CD4-positive, alpha-beta T cell (primary cell): Measurements from ENCODE around the gene ELAPOR1. TPM values are rescaled to one million over a fixed set of nuclear protein-coding genes. Genes with fewer than 3 reads are reported as not detected.

Experiments used
- ATAC-seq: fragments of 200-7000 bp; cut with Tn5 transposase; one replicate; pipeline ENCODE4 v1.10.0; 2022; ENCODE audit warnings: mild to moderate bottlenecking; ENCODE audit not compliant: poor library complexity
- CTCF ChIA-PET: fragments of 350-600 bp; sonication (Branson Sonifier 250); formaldehyde crosslinking; loops from one replicate; lab custom pipeline; 2021; ENCODE audit warnings: antibody characterized with exemption, inconsistent platforms; lab: Charles Lee
- POLR2A ChIA-PET: fragments of 350-600 bp; sonication (Branson Sonifier 250); formaldehyde crosslinking; loops from one replicate; lab custom pipeline; 2021; ENCODE audit warnings: antibody characterized with exemption, inconsistent platforms; lab: Charles Lee
- DNase-seq, 14 experiments: peaks; one replicate each; pipeline ENCODE4 v3.0.0-alpha.2; 2013 to 2020; ENCODE audit warnings: mixed read lengths in 2 of 14
- H3K27ac ChIP-seq, 2 donors: one replicate each; pipeline versions ENCODE4 v1.5.1 to v1.7.0; 2013; ENCODE audit warnings: low read length in 2 of 2, low read depth in 1 of 2, mild to moderate bottlenecking in 1 of 2
- H3K27me3 ChIP-seq, 2 experiments: 1 replicate in 1 of 2; 2 replicates in 1 of 2; pipeline versions ENCODE4 v1.6.1 to v1.7.0; 2013; ENCODE audit warnings: low read length in 2 of 2, control low read depth in 1 of 2, mild to moderate bottlenecking in 1 of 2, moderate library complexity in 1 of 2; ENCODE audit not compliant: insufficient read depth in 2 of 2, control insufficient read depth in 1 of 2
- H3K36me3 ChIP-seq: one replicate; pipeline ENCODE4 v1.6.1; 2013; ENCODE audit warnings: low read length, control low read depth; ENCODE audit not compliant: insufficient read depth
- H3K4me1 ChIP-seq: one replicate; pipeline ENCODE4 v1.6.1; 2013; ENCODE audit warnings: low read length, control low read depth; ENCODE audit not compliant: insufficient read depth
- H3K4me3 ChIP-seq: one replicate; pipeline ENCODE4 v1.5.1; 2013; ENCODE audit warnings: mild to moderate bottlenecking, low read length, moderate library complexity
- H3K9me3 ChIP-seq, 2 experiments: 1 replicate in 1 of 2; 2 replicates in 1 of 2; pipeline versions ENCODE4 v1.6.1 to v1.7.0; 2013; ENCODE audit warnings: low read length in 2 of 2, mild to moderate bottlenecking in 2 of 2, control low read depth in 1 of 2, moderate library complexity in 1 of 2; ENCODE audit not compliant: control insufficient read depth in 1 of 2, insufficient read depth in 1 of 2
- H3K27ac Mint-ChIP-seq: one replicate; pipeline ENCODE4 v1.8.0; 2020; ENCODE audit warnings: mixed read lengths
- H3K27me3 Mint-ChIP-seq: one replicate; pipeline ENCODE4 v1.8.0; 2021; ENCODE audit warnings: mixed read lengths
- H3K36me3 Mint-ChIP-seq: one replicate; pipeline ENCODE4 v1.8.0; 2021; ENCODE audit warnings: low read depth, mixed read lengths
- H3K4me1 Mint-ChIP-seq: one replicate; pipeline ENCODE4 v1.8.0; 2021; ENCODE audit warnings: low read depth, mixed read lengths
- H3K4me3 Mint-ChIP-seq: one replicate; pipeline ENCODE4 v1.8.0; 2020; ENCODE audit warnings: mild to moderate bottlenecking, mixed read lengths
- H3K9me3 Mint-ChIP-seq: one replicate; pipeline ENCODE4 v1.8.0; 2020; ENCODE audit warnings: mixed read lengths
- intact Hi-C, 2 experiments: fragments of 100-400 bp; cut with DNase I in 1 of 2; cut with micrococcal nuclease in 1 of 2; formaldehyde crosslinking; loops; one replicate each; pipeline versions ENCODE4 v1.15.1 to v1.9.0; 2023 to 2025; cut with DNase I, micrococcal nuclease
- total RNA-seq, 174 experiments: library from RNA in 2 of 174; stranded (reverse) in 2 of 174; gene quantifications; one replicate each; pipeline ENCODE4 v1.2.3 and lab custom pipeline; 2021 to 2026
- TF ChIP-seq, protein P1 (sequence below): fragments of 200-600 bp; IDR thresholded peaks from one replicate; pipeline ENCODE4 v1.8.0; 2022; ENCODE audit warnings: antibody characterized with exemption, mild to moderate bottlenecking

Gene ELAPOR1
- total RNA-seq, 2 experiments from 2014 or later: 14.2 to 16.1 TPM

- peaks cover 44% of the 10 kb centered on the region for H3K4me1 Mint-ChIP-seq
- Histone ChIP-seq H3K27me3 (no peaks in the 10 kb centered on the region), H3K4me1 (peaks cover 27% of the 10 kb centered on the region), H3K4me3 (peak within 1 kb of the TSS; percentile 98), H3K27ac (peak within 1 kb of the TSS; percentile 84 to 98), H3K9me3 (peaks cover 0 to 14% of the 10 kb centered on the region in 2 experiments), H3K36me3 (peaks cover 23% of the 10 kb centered on the region)
- TF ChIP-seq, protein P1, sequence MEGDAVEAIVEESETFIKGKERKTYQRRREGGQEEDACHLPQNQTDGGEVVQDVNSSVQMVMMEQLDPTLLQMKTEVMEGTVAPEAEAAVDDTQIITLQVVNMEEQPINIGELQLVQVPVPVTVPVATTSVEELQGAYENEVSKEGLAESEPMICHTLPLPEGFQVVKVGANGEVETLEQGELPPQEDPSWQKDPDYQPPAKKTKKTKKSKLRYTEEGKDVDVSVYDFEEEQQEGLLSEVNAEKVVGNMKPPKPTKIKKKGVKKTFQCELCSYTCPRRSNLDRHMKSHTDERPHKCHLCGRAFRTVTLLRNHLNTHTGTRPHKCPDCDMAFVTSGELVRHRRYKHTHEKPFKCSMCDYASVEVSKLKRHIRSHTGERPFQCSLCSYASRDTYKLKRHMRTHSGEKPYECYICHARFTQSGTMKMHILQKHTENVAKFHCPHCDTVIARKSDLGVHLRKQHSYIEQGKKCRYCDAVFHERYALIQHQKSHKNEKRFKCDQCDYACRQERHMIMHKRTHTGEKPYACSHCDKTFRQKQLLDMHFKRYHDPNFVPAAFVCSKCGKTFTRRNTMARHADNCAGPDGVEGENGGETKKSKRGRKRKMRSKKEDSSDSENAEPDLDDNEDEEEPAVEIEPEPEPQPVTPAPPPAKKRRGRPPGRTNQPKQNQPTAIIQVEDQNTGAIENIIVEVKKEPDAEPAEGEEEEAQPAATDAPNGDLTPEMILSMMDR: no peak
- peaks cover 46% of the 10 kb centered on the region for H3K36me3 Mint-ChIP-seq
- H3K9me3 Mint-ChIP-seq: no peaks in the 10 kb centered on the region
- intact Hi-C loops: loop anchor here (1.0 to 5.0 kb wide), 7 partner anchors 10 to 337 kb away; partner anchors contain the start of genes TAF13 (in 2 of the 2), WDR47 (in 2 of the 2), CLCC1 (in 1 of the 2) and PSMA5 (in 1 of the 2)
- peak within 1 kb of the TSS; percentile 94 for H3K27ac Mint-ChIP-seq
- H3K27me3 Mint-ChIP-seq: no peaks in the 10 kb centered on the region
- peak; percentile 76 to 94 (median 82) for DNase-seq
- H3K4me3 Mint-ChIP-seq: peak within 1 kb of the TSS; percentile 97
- ChIA-PET CTCF (interaction anchor here (2.3 to 4.2 kb wide), 3 partner anchors 10 to 23 kb away, joined by 6 to 32 read pairs (median 26); partner anchors contain the start of genes ELAPOR1 and TAF13), POLR2A (interaction anchor here (0.6 to 4.6 kb wide), 20 partner anchors 8 to 944 kb away, joined by 3 to 112 read pairs (median 6); partner anchors contain the start of genes ATXN7L2, CLCC1, ELAPOR1 and HENMT1)
- ATAC-seq: peak; percentile 86
These were observed 23.5 kb upstream of the ELAPOR1 start, which contains the start of gene TMEM167B for GRCh38 chr1:109090196-109091077. Gene TMEM167B, plus strand, starts transcription at chr1:109090764. Its CDS starts 109 bp downstream, at chr1:109090873.

- Mint-ChIP-seq H3K36me3 (peaks cover 54% of the 10 kb centered on the region), H3K4me1 (peaks cover 44% of the 10 kb centered on the region), H3K9me3 (no peaks in the 10 kb centered on the region), H3K27me3 (no peaks in the 10 kb centered on the region), H3K4me3 (peak overlapping the region; percentile 97), H3K27ac (peak overlapping the region; percentile 94)
- Histone ChIP-seq H3K36me3 (peaks cover 28% of the 10 kb centered on the region), H3K4me1 (peaks cover 27% of the 10 kb centered on the region), H3K27ac (peak overlapping the region; percentile 84 to 98), H3K27me3 (no peaks in the 10 kb centered on the region), H3K4me3 (peak overlapping the region; percentile 98), H3K9me3 (peaks cover 0 to 14% of the 10 kb centered on the region in 2 experiments)
- TF ChIP-seq, protein P1: no peak
- ChIA-PET CTCF (interaction anchor here (2.3 to 4.2 kb wide), 3 partner anchors 9 to 22 kb away, joined by 6 to 32 read pairs (median 26); partner anchors contain the start of genes ELAPOR1 and TAF13), POLR2A (interaction anchor here (0.6 to 4.6 kb wide), 18 partner anchors 9 to 430 kb away, joined by 3 to 112 read pairs (median 6); partner anchors contain the start of genes ATXN7L2, ELAPOR1, HENMT1 and PRPF38B)
- DNase-seq (peak in 1 of 14 experiments; percentile 23), ATAC-seq (no peak)
- intact Hi-C loops: loop anchor here (2.0 to 5.0 kb wide), 5 partner anchors 14 to 336 kb away; partner anchors contain the start of genes TAF13 (in 2 of the 2), WDR47 (in 2 of the 2), CLCC1 (in 1 of the 2) and PSMA5 (in 1 of the 2)
These were observed 22.7 kb upstream of the ELAPOR1 start for GRCh38 chr1:109091078-109091838.
